ENCODE data around the gene NLGN1.

The NLGN1 gene

DNA sequence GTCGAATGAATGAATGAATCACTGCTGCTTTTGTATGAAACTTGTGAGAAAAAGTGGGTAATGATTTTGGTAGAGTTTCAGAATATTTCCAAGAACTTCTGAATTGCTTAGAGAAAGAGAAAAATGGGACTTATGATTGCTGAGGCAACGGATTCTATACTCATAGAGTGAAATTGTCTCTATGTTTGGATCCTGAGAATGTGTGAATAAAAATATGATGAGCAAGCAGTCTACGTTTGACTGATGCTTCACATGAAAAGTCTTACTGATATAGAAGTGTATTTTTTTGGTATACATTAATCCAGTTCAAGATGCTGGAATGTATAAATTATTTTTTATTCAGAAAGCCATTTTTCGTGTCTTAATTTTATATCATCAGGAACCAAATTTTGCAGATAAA, 441.1 kb downstream of the NLGN1 start:
- TF ChIP-seq CTCF (conservative IDR thresholded peaks at IDR 0.05): no peak
- peak overlapping the region; percentile 54 for H3K27ac ChIP-seq

GRCh38 chr3:173839859-173840258, 442.3 kb downstream of the NLGN1 start:
- H3K27ac ChIP-seq: no peak overlapping the region
- no peak for TF ChIP-seq CTCF (conservative IDR thresholded peaks at IDR 0.05)

DNA sequence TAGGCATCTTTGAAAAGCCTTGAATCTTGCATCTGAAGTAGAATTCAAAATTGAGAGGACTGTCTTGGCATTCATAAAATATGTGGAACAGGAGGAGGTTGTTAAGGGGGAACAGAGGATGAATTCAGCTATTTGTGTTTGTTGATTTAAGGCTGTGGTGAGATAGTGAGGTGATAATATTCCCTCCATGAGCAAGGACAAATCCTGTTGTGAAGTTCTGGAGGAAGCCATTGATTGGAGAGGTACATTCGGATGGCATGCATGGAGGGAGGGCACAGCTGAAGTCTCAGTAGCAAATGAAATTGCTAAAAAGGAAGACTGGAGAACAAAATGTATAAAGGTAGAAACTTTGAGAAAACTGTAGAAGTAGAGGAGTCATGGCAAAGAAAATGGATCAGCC, 443.8 kb downstream of the NLGN1 start:
- TF ChIP-seq CTCF (conservative IDR thresholded peaks at IDR 0.05): no peak
- H3K27ac ChIP-seq: no peak overlapping the region

GRCh38 chr3:173843060-173843459, 445.5 kb downstream of the NLGN1 start:
- no peak for TF ChIP-seq CTCF (conservative IDR thresholded peaks at IDR 0.05)

GRCh38 chr3:173846584-173846983, 449.0 kb downstream of the NLGN1 start:
- H3K27ac ChIP-seq: no peak overlapping the region
- TF ChIP-seq CTCF (conservative IDR thresholded peaks at IDR 0.05): no peak

More at GRCh38 chr3:173843060-173843459, 445.5 kb downstream of the NLGN1 start:
- no peak overlapping the region for H3K27ac ChIP-seq

GRCh38 chr3:173849489-173849888, 451.9 kb downstream of the NLGN1 start:
- no peak overlapping the region for H3K27ac ChIP-seq
- TF ChIP-seq CTCF (conservative IDR thresholded peaks at IDR 0.05): no peak

GRCh38 chr3:173857154-173857553, 459.6 kb downstream of the NLGN1 start:
- TF ChIP-seq CTCF (conservative IDR thresholded peaks at IDR 0.05): no peak
- H3K27ac ChIP-seq: no peak overlapping the region

GRCh38 chr3:173862701-173863100, 465.2 kb downstream of the NLGN1 start:
- no peak for TF ChIP-seq CTCF (conservative IDR thresholded peaks at IDR 0.05)
- no peak overlapping the region for H3K27ac ChIP-seq
